HCEC 1CT (cell line): ENCODE results near the gene LRRC4B.
"Not testable (repeated sequence)": the region's sequence is repeated elsewhere in the genome, so short reads cannot be mapped to it uniquely, and the experiment has no call there.

ENCODE experiments used
- DNase-seq: peaks from one replicate; pipeline ENCODE4 v3.0.0-alpha.2; 2017

LRRC4B gene

GRCh38 chr19:50551034-50551714 is 17.1 kb downstream of the LRRC4B start:
- no peak for DNase-seq

DNA sequence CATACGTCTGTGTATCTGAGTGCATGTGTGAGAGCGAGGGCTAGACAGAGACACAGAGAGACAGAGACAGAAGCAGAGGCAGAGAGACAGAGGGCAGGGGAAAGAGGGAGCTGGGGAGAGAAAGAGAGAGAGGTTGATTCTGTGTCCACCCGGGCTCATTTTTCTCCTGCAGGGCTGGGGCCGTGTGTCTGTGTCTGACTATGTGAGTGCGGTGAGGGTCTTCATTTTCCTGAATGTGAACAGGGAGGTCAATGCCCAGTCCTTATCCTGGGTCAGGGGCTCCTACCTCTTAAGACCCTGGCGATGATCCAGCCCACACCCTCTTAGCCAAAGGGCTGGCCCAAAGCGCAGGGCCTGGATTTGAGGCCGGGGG is 17.7 kb downstream of the LRRC4B start:
- DNase-seq, result no peak

- DNase-seq, result no peak
Measured at GRCh38 chr19:50549927-50550593, 18.2 kb downstream of the LRRC4B start.

- DNase-seq, result no peak
Measured at GRCh38 chr19:50549059-50549926, 18.9 kb downstream of the LRRC4B start.

GRCh38 chr19:50548191-50549058 is 19.8 kb downstream of the LRRC4B start:
- no peak for DNase-seq

GRCh38 chr19:50547385-50548190 is 20.6 kb downstream of the LRRC4B start:
- DNase-seq, result no peak

- no peak for DNase-seq
Measured at GRCh38 chr19:50546527-50547221, 21.6 kb downstream of the LRRC4B start.

DNA sequence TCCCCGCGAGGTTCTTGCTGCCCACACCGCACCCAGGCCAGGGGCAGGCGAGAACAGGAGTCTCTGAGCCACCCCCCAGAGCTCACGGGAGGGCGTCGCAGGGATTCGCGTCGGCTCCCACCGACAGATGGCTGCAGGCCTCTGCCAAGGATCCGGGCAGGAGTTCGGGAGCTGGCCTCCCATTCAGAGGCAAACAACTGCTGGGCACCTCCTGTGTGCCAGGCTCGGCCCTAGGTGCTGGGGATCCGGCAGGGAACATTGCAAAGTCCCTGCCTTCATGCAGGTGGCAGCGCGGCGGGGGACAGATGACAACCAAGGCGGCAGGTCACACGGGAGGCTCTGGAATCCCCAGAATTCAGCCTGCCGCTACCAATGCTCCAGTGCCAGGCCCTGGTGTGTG is 25.3 kb downstream of the LRRC4B start:
- DNase-seq, result no peak

- DNase-seq, result peak; percentile 67
Measured at GRCh38 chr19:50537769-50538230, 30.4 kb downstream of the LRRC4B start.

GRCh38 chr19:50537306-50537685 is 30.9 kb downstream of the LRRC4B start:
- DNase-seq, result no peak

GRCh38 chr19:50536662-50537305 is 31.5 kb downstream of the LRRC4B start:
- DNase-seq, result no peak

DNA sequence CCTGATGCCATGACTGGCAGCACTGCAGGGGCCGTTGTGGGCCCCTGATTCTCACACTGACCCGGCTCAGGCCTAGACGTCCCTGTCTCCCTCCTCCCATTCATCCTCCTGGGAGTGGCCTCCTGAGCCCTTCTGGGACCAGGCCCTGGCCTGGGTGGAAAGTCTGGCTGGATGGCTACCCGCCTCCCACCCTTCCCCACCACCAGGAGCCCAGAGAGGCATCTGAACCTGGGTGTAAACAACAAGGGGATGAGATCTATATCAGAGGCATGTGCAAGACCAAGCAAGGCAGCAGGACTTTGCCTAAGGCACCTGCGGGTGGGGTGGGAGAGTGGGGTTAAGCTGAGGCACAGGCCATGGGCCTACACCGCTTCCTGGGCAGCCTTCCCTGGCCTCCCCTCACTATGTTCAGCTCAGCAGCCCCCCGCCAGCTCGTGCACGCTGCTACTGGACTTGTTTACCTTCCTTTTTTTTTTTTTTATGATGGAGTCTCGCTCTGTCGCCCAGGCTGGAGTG is 32.5 kb downstream of the LRRC4B start:
- no peak for DNase-seq

DNA sequence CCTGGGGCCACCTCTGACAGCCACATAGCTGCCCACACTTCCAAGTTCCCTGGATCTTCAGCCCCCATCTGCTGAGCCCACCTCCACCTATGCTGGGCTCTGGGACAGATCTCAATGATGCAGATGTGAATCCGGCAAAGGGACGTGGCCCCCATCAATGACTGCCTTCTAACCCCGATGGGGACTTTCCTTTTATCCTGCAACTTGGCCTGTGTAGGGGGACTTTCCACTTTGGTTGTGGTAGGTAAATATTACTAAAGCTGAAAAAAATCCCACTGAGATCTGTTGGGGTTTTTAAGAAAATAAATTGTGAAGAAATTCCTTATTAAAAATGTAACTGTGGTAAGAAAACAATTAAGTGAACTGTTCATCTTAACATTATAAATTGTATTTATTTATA is 33.8 kb downstream of the LRRC4B start:
- no peak for DNase-seq

- no peak for DNase-seq
Measured at GRCh38 chr19:50532952-50533351, 35.3 kb downstream of the LRRC4B start.

GRCh38 chr19:50531171-50531612 is 37.0 kb downstream of the LRRC4B start:
- DNase-seq, result no peak

DNA sequence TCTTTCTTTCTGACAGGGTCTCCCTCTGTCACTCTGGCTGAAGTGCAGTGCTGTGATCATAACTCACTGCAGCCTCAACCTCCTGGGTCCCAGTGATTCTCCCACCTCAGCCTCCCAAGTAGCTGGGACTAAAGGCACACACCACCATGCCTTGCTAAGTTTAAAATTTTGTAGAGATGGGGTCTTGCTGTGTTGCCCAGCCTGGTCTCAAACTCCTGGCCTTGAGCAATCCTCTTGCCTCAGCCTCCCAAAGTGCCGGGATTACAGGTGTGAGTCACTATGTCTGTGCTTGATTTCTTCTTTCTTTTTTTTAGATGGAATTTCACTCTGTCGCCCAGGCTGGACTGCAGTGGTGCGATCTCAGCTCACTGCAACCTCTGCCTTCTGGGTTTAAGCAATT is 40.2 kb downstream of the LRRC4B start:
- not testable (repeated sequence) for DNase-seq

GRCh38 chr19:50522881-50523280 is 45.4 kb downstream of the LRRC4B start:
- no peak for DNase-seq

DNA sequence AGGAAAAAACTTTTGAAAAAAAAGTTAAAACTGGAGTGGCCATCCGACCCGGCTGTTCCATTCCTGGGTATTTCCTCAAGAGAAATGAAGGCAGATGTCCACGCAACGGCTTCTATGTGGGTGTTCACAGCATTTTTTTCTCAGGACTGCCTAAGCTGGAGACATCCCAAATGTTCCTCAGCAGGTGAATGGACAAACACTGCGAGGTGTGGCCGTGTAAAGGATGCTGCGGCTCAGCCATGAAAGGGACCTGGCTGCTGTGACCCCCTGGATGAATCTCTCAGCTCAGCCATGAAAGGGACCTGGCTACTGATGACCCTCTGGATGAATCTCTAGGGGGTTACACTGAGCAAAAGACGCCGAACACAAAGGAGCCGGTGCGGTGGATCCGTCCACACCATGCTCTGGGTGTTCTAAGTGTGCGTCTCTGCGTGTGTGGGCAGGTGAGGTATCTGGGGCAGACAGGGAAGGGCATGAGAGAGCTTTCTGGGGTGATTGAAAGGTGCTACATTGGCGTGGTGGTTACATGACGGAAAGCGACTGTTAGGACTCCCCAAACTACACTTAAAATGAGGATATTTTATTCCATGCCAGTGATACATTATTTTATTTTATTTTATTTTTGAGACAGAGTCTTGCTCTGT is 47.3 kb downstream of the LRRC4B start:
- no peak for DNase-seq

- DNase-seq, result no peak
Measured at GRCh38 chr19:50519006-50519575, 49.1 kb downstream of the LRRC4B start.
